Neural cell (in vitro differentiated cells): ENCODE results near the gene FOXP4. TPM values are rescaled to one million over a fixed set of nuclear protein-coding genes. Genes with fewer than 3 reads are reported as not detected.

ENCODE experiments used
- H2AFZ ChIP-seq: fragments of 200-600, 300-800 bp; sonication (generic), shearing (Covaris generic); 2 replicates; pipeline ENCODE4 v1.6.0; 2014; ENCODE audit warnings: low read depth, mild to moderate bottlenecking, antibody characterized with exemption, low read length, moderate library complexity
- H3F3A ChIP-seq: fragments of 200-600 bp; shearing (Covaris generic); 2 replicates; pipeline ENCODE4 v1.6.1; 2016; ENCODE audit warnings: mild to moderate bottlenecking, moderate library complexity, mixed read lengths, antibody characterized with exemption, low read length; ENCODE audit not compliant: insufficient read depth, poor library complexity, severe bottlenecking
- H3K27ac ChIP-seq: fragments of 200-600, 300-800 bp; sonication (generic), shearing (Covaris generic); 2 replicates; pipeline ENCODE4 v1.5.1; 2014; ENCODE audit warnings: mild to moderate bottlenecking, low read length, moderate library complexity
- H3K27me3 ChIP-seq: fragments of 300-800, 200-600 bp; sonication (generic), shearing (Covaris generic); 2 replicates; pipeline ENCODE4 v1.6.0; 2014; ENCODE audit warnings: mild to moderate bottlenecking, low read depth, low read length, moderate library complexity; ENCODE audit not compliant: insufficient read depth
- H3K36me3 ChIP-seq: fragments of 300-800, 200-600 bp; sonication (generic), shearing (Covaris generic); 2 replicates; pipeline ENCODE4 v1.5.1; 2014; ENCODE audit warnings: mild to moderate bottlenecking, antibody characterized with exemption, low read length, moderate library complexity; ENCODE audit not compliant: insufficient read depth
- H3K4me2 ChIP-seq: fragments of 300-800, 200-600 bp; sonication (generic), shearing (Covaris generic); 2 replicates; pipeline ENCODE4 v1.6.0; 2014; ENCODE audit warnings: mild to moderate bottlenecking, low read length
- H3K4me3 ChIP-seq: fragments of 300-800, 200-600 bp; sonication (generic), shearing (Covaris generic); 2 replicates; pipeline ENCODE4 v1.5.1; 2014; ENCODE audit warnings: mild to moderate bottlenecking, low read length, moderate library complexity
- H3K79me2 ChIP-seq: fragments of 200-600 bp; shearing (Covaris generic); replicated peaks from 2 replicates; pipeline ENCODE4 v1.6.0; 2014; ENCODE audit warnings: mild to moderate bottlenecking, low read length, moderate library complexity; ENCODE audit not compliant: insufficient read depth
- H3K9ac ChIP-seq: fragments of 300-800, 200-600 bp; sonication (generic), shearing (Covaris generic); 2 replicates; pipeline ENCODE4 v1.6.1; 2016; ENCODE audit warnings: mild to moderate bottlenecking, low read length, mixed read lengths
- H3K9me2 ChIP-seq: fragments of 200-600 bp; shearing (Covaris generic); 2 replicates; pipeline ENCODE4 v1.6.1; 2016; ENCODE audit warnings: mild to moderate bottlenecking, low read length, mixed read lengths; ENCODE audit not compliant: insufficient read depth
- H3K9me3 ChIP-seq: fragments of 200-600, 300-800 bp; sonication (generic), shearing (Covaris generic); 2 replicates; pipeline ENCODE4 v1.6.1; 2016; ENCODE audit warnings: mild to moderate bottlenecking, mixed run types, low read length, moderate library complexity, mixed read lengths
- H4K20me1 ChIP-seq: fragments of 200-600 bp; shearing (Covaris generic); 2 replicates; pipeline ENCODE4 v1.6.1; 2016; ENCODE audit warnings: mild to moderate bottlenecking, mixed run types; ENCODE audit not compliant: insufficient read depth
- CTCF ChIP-seq: fragments of 450-650 bp; IDR thresholded peaks from 2 replicates; pipeline ENCODE4 v1.5.1; 2014; ENCODE audit warnings: antibody characterized with exemption, mild to moderate bottlenecking, moderate library complexity; ENCODE audit not compliant: poor library complexity, severe bottlenecking
- EP300 ChIP-seq: fragments of 450-650 bp; conservative IDR thresholded peaks from 2 replicates; pipeline ENCODE4 v1.6.1; 2014; ENCODE audit warnings: antibody characterized with exemption, mild to moderate bottlenecking, moderate library complexity; ENCODE audit not compliant: poor library complexity, severe bottlenecking
- EZH2 ChIP-seq: fragments of 200-600, 300-800 bp; shearing (Covaris generic), sonication (generic); IDR thresholded peaks from 2 replicates; pipeline ENCODE4 v1.6.1; 2014; ENCODE audit warnings: antibody characterized with exemption, low read length, borderline replicate concordance, mild to moderate bottlenecking; ENCODE audit not compliant: insufficient read depth, poor library complexity, severe bottlenecking
- MXI1 ChIP-seq: fragments of 450-650 bp; conservative IDR thresholded peaks from 2 replicates; pipeline ENCODE4 v1.6.1; 2014; ENCODE audit warnings: antibody characterized with exemption, mild to moderate bottlenecking; ENCODE audit not compliant: poor library complexity, severe bottlenecking
- POLR2AphosphoS5 ChIP-seq: IDR thresholded peaks from 2 replicates; pipeline ENCODE4 v1.6.1; 2012
- RAD21 ChIP-seq: fragments of 450-650 bp; conservative IDR thresholded peaks from 2 replicates; pipeline ENCODE4 v1.6.1; 2014; ENCODE audit warnings: antibody characterized with exemption, mild to moderate bottlenecking, moderate library complexity
- REST ChIP-seq: IDR thresholded peaks from 2 replicates; pipeline ENCODE4 v1.6.1; 2012; ENCODE audit warnings: borderline replicate concordance
- SMC3 ChIP-seq: fragments of 450-650 bp; conservative IDR thresholded peaks from 2 replicates; pipeline ENCODE4 v1.6.1; 2014; ENCODE audit warnings: antibody characterized with exemption, mild to moderate bottlenecking, moderate library complexity; ENCODE audit not compliant: poor library complexity
- TAF1 ChIP-seq: IDR thresholded peaks from 2 replicates; pipeline ENCODE4 v1.6.1; 2012; ENCODE audit warnings: low read depth
- polyA plus RNA-seq: library from polyadenylated mRNA; depleted of rRNA; stranded (reverse); fragments of >200 nt; gene quantifications from 2 replicates; pipeline ENCODE4 v1.2.3, GENCODE V29; 2014

Gene FOXP4
- polyA plus RNA-seq, 1 donor from 2014 or later, result 7.1 TPM

GRCh38 chr6:41557335-41557734 is 11.2 kb downstream of the FOXP4 start:
- Histone ChIP-seq H3K9me2 (no peaks in the 10 kb centered on the region), H2AFZ (no peak overlapping the region), H3K9me3 (no peaks in the 10 kb centered on the region), H3K36me3 (no peaks in the 10 kb centered on the region), H3K4me3 (no peak overlapping the region), H3F3A (no peaks in the 10 kb centered on the region), H3K4me2 (no peak overlapping the region), H4K20me1 (peaks cover 20% of the 10 kb centered on the region), H3K27me3 (no peaks in the 10 kb centered on the region), H3K79me2 (peaks cover 81% of the 10 kb centered on the region), H3K9ac (no peak overlapping the region), H3K27ac (no peak overlapping the region)
- no peak for TF ChIP-seq MXI1
- no peak for TF ChIP-seq POLR2AphosphoS5
- no peak for TF ChIP-seq RAD21
- no peak for TF ChIP-seq TAF1
- TF ChIP-seq SMC3, result no peak
- TF ChIP-seq EP300, result no peak
- no peak for TF ChIP-seq CTCF
- no peak for TF ChIP-seq EZH2
- TF ChIP-seq REST, result no peak

- Histone ChIP-seq H3K9me2 (no peaks in the 10 kb centered on the region), H3K9ac (no peak overlapping the region), H3K27me3 (no peaks in the 10 kb centered on the region), H3K9me3 (no peaks in the 10 kb centered on the region), H3F3A (no peaks in the 10 kb centered on the region), H4K20me1 (peaks cover 17% of the 10 kb centered on the region), H3K4me3 (no peak overlapping the region), H3K27ac (no peak overlapping the region), H3K4me2 (no peak overlapping the region), H3K36me3 (no peaks in the 10 kb centered on the region), H3K79me2 (peaks cover 76% of the 10 kb centered on the region), H2AFZ (no peak overlapping the region)
- TF ChIP-seq EP300 (no peak), CTCF (no peak), REST (no peak), EZH2 (no peak), POLR2AphosphoS5 (no peak), MXI1 (no peak), RAD21 (no peak), SMC3 (no peak), TAF1 (no peak)
Measured at GRCh38 chr6:41558033-41558807, 12.0 kb downstream of the FOXP4 start.
